Adrenal gland (tissue), 5 donors: ENCODE data around the gene CABP2.

Source experiments
- CTCF ChIP-seq, 6 experiments: fragments of 450-650 bp in 4 of 6; fragments of 200-600 bp in 2 of 6; sonication (generic) in 1 of 6; IDR thresholded peaks; 1 replicate in 5 of 6; 2 replicates in 1 of 6; pipeline versions ENCODE4 v1.5.1 to v1.8.0; 2016 to 2021; ENCODE audit warnings: antibody characterized with exemption in 6 of 6, mild to moderate bottlenecking in 2 of 6, moderate library complexity in 1 of 6
- POLR2A ChIP-seq, 2 donors: fragments of 450-650 bp; IDR thresholded peaks; one replicate each; pipeline ENCODE4 v1.6.1; 2017; ENCODE audit warnings: antibody characterized with exemption in 2 of 2, mild to moderate bottlenecking in 2 of 2, moderate library complexity in 1 of 2
- donor health status: DM: no; HTN: no; CAD: no.

- TF ChIP-seq POLR2A (IDR thresholded peaks at IDR 0.05) (no peak), CTCF (IDR thresholded peaks at IDR 0.05) (no peak)
Observed at GRCh38 chr11:67530282-67530592, 7.0 kb upstream of the CABP2 start.
